GM18909 (cell line): ENCODE data around the gene SLC18A3.

Experiments used
- ATAC-seq: cut with Tn5 transposase; IDR thresholded peaks from one replicate; pipeline ENCODE4 v1.9.1; 2021; ENCODE audit warnings: mild to moderate bottlenecking; ENCODE audit not compliant: unreplicated experiment, poor library complexity

SLC18A3 gene

DNA sequence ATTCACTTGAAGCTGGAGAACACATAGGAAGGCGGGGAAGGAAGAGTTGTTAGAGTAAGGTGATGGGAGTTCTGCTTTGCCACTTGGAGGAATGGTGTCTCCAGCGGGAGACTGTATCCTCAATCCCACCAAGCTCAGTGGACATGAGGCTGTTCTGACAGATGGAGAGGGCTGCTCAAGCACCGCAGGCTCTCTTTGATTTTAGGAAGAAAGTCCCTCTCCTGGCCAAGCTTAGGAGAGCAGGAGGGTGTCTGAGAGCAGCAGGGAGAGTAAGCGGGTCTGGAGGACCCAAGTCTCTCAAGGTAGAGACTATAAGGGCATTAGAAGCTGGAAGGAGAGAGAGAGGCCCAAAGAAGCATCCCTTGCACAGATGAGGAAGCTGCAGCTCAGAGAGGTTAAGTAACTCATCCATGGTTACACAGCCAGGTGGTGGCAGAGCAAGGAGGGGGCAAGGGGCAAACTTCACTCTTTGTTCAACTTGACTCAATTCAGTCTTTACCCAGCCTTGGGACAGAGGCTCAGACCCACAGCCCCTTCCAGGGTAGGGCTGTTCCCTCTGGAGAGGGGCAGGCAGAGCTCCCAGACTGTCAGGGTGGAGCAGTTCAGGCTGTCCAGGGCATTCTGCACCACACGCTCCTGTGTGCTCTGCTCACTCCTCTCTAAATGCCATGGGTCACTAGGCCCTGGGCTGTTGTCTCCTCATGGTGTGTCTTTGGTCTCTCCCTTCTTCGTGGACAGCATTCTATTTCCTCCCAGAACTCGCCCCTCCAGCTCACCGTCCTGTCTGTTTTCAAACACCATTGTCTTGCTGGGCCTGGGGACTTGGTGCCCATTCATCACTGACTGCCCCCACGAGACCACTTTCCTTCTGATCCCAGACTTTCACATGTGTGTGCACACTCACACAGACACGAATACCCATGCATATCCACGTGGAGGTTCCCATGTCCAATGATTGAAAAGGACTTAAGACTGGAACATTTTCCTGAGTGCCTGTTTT lies 12.6 kb downstream of the SLC18A3 start:
- ATAC-seq: no peak

DNA sequence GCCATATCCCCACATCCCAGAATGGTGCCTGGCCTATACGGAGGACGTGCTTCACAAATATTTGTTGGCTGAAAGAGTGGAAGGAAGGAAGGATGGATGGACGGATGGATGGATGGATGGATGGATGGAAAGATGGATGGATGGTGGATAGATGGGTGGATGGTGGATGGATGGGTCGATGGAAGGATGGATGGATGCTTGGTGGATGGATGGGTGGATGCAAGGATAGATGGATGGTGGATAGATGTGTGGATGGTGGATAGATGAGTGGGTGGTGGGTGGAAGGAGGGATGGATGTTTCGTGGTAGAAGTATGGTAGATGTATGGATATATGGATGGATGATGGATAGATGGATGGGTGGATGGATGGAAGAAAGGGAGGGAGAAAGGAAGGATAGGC lies 14.5 kb downstream of the SLC18A3 start:
- ATAC-seq: no peak

DNA sequence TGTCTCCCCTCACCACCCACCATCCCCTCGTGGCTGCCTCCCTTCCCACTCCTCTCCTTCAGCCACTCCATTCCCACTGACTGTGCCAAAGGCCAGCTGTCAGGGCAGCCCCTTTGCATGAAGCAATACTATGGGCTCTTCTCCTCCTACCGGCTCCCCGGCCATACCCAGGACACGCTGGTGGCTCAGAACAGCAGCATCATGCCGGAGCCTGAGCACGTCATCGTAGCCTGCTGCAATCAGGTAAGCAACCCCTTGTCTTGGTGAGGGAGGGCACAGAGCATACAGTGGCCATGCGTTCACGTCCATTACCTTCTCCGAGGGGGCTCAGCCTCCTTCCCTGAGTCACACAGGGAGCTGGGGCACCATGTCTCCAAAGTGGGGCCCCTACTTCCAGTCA lies 15.3 kb downstream of the SLC18A3 start:
- ATAC-seq: no peak

DNA sequence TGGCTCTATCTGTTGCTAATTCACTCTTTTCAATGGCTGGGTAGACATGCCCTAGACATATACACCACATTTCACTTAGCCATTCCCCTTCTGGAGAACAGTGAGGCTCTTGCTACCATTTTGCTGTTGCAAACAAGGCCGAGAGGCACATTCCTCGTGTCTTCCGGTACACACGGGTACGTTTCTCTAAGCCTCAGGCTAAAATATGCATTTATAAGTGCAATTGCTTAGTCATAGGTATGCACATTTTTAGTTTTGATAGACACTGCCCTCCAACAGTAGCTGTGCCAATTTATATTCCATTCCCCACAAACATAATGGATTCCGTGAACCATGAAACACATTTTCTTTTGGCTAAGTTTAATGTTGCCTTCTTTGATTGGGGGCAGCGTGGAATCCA lies 16.9 kb downstream of the SLC18A3 start:
- ATAC-seq: no peak

DNA sequence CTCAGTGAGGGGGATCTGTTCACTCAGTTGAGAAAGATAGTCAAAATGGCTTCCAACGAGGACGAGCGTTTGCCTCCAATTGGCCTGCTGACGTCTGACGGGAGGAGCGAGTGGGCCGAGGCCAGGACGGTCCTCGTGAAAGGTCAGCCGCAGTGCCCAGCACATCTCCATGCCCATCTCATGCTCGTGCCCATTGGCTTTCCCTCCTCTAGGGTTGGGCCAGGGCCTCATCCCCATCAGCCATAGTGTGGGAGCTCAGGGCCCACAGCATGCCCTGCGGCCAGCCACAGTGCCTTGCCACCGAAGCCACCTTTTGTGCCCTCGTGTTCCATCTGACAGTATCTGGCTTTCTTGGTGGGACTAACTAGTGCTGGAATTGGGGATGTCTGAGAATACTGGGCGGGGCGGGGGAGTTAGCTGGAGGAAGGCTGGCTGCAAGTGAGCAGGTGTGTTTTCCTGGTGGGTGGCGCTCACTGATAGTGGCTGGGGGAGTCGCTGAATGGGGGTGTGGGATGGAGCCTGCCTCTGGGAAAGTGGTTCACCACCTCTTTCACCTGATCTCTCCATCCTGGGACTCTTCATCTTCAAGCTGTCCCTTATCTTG lies 17.6 kb downstream of the SLC18A3 start:
- no peak for ATAC-seq

DNA sequence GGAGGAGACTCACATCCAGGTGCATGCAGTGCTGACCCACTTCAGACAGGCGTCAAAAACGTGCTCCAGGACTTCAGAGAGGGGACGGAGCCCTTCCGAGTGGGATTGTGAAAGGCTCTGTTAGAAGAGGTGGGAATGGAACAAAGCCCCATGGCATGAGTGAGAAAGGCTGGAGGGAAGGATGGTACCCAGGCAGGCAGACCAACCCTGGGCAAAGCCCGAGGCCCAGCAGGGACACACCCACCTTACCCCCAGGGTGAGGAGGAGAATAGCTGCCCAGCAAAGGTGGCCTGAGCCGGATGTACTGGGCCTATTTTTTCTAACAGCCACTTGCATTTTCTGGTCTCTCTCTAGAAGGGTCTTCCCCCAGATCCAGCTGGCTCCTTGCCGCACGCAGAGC lies 18.5 kb downstream of the SLC18A3 start:
- no peak for ATAC-seq

DNA sequence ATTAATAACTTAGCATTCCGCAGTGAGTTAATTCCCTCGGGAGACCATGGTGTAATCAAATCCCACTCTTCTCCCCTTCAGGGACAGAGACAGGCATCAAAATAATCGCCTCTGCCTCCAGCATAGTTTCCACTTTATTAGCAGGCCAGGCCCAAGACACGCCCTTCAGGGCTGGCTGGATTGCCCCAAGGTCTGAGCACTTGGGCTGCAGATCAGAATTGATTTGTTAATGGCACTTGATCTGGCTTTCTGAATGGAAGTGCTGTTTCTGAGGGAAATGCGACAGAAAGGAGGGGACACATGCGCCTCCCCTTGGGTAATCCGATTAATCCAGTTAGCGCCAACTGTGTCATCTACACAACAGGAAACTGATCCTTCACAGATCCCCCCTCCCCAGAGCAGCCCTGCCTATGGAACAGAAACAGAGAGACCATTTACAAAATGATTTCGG lies 19.3 kb downstream of the SLC18A3 start:
- no peak for ATAC-seq

DNA sequence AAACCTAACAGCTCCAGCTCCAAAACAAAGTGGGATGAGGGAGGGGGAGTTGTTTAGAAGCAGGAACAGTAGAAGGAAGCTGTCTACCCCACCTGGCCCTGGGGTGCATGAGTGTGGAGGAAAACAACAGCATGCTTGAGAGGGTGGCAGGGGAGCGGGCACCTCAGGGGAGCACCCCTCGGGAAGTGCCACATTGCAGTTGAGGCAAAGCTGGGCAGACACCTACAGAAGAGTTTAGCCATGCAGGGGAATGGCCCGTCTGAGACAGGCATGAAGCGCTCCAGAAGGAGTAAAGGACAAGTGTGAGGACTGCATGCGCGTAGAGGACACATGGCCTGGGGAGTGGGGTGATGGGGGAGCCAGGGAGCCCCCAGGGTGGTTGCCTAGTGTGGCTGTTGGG lies 21.9 kb downstream of the SLC18A3 start:
- no peak for ATAC-seq

DNA sequence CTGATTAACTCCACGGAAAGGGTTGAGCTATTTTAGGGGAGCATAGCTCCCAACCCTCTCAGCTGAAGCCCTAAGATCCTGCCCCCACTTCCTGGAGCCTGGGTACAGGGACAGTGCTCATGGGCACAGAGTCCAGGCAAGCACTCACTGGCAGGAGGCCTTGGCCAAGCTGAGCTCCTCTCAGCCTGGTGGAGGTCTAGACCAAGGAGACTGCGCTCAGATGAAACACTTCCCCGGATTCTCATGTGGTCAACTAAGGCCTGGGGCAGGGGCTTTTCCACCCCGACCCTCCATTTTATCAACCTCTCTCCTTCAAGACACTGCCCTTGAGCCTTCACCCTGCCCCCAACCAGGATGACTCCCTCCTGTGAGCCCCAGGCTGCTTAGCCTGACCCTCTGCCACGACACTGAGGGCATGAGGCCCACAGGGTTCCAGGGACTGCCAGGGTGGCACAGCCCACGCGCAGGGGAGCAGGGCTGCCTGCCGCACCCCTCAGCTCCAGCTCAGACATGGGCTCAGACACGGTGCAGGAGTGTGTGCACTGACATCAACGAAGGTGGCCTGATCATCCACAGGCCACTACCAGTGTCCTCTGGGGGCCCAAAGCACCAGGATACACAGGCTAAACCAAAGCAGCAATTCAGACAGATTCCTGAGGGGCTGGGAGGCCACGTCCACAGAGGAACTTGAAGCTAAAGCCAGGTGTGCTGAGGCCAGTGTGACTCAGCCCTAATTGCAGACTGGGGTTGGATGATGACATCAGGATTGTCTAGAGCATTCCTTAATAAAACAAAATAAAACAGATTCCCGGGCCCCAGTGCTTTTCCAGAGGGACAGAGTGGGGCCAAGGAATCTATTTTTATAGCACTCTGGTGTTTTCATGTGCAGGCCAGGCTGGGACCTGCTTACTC lies 22.6 kb downstream of the SLC18A3 start:
- ATAC-seq: no peak

DNA sequence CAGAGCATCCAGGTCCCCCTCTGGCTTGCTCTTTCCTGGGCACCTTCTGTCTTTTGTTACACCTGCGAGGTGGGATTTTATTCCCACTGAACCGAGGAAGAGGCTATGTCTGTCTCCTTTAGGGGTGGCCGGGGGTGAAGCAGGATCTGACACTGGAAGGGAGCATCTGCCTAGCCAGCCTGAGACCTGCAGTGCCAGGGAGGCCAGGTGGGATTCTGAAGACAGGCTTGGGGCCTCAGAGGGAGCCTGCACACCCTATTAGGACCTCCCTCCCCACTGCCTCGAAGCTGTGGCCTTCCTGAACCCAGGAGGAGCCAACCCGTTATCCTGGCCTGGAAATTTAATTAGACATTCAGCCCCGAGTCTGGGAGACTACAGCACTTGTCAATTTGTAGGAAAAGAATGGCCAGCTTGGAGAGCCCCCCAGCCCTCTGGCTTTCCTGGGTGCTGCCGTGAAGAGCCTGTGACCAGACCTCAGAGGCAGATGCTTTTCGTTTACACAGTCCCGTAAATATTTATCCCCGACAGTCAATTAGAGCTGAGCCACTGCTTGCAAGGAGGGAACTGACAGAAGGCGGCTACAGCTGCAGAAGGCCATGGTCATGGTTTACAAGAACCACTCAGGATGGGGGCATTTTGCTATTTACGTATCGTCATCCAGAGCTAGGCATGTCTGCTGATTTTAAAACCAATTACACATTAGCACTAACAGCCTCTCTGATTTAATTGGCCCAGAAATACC lies 23.4 kb downstream of the SLC18A3 start:
- no peak for ATAC-seq

DNA sequence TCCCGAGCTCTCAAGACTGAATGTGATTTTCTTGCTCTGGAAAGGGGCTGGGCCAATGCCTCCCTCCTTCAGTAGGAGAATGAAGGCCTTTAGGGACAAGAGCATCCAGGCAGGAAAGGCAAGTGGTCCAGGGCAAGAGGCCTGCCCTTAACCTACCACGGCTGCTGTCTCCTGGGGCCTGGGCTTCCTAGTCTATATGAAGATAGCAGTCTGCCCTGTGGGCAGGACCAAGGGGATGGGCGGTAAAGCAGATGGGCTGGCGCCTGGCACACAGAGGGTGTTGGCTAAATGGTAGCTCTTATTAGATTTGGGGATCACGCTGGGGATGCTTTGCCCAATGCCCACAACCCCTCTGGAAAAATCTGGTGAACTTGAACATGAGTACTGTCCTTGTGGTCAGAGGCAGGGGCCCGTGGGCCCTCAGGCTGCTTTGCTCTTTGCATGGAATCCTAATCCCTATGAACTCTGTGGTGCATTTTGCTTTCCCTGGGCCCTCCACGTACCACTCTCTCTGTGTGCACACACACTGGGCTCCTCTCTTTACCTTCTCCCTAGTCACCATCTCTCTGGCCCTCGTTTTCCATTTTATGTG lies 24.1 kb downstream of the SLC18A3 start:
- ATAC-seq: no peak

DNA sequence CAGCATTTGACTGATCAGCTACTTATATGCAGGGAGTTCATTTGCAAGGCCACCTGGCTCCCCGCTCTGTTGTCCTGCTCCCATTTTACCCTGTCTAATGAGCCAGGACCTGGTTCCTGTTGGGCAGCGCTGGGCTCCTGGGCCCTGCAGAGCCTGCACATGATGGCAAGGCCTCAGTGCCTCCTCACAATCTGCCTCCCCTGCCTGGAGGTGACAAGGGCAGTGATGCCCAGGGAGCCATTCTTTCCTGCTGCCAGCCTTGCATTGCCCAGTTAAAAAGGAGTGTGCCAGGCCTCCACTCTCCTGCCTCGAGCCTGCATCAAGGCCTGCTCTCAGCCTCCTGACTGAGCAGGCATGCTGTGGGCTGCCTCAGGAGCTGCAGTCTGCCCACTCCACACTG lies 32.2 kb downstream of the SLC18A3 start:
- ATAC-seq: no peak

DNA sequence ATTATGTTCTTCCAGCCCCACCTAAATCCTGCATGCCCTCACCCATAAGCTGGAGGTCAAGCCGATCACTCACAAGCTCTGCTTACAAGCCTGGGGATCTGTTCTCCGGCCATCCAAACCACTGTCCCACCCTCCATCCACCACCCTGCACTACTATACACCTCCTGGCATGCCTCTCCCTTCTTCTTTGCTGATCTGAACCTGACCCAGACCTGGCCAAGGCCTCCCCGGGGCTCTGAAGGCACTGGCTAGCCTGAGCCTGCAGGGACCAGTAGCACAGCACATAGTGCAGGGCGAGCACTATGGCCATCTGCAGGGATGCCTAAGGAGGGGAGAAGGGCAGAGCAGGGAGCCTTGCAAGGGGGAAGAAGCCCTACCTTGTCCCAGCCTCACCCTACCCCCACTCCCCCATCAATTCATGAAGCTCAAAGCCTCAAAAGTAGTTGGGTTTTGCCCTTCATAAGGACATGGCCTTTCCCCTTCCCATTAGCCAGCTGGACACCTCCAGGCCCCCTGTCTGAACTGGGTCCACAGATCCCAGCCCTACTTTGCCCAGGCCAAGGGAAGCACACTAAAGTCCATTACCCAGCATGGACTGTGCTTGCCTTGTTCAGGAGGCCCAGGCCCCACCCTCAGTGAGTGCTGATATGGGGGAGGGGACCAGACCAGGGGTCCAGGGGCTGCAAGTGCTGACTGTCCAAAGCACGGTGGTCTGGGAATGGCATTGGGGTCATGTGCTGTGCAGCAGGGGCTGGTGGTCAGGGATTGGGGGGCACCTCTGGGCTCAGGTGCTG lies 33.3 kb downstream of the SLC18A3 start:
- ATAC-seq: no peak

DNA sequence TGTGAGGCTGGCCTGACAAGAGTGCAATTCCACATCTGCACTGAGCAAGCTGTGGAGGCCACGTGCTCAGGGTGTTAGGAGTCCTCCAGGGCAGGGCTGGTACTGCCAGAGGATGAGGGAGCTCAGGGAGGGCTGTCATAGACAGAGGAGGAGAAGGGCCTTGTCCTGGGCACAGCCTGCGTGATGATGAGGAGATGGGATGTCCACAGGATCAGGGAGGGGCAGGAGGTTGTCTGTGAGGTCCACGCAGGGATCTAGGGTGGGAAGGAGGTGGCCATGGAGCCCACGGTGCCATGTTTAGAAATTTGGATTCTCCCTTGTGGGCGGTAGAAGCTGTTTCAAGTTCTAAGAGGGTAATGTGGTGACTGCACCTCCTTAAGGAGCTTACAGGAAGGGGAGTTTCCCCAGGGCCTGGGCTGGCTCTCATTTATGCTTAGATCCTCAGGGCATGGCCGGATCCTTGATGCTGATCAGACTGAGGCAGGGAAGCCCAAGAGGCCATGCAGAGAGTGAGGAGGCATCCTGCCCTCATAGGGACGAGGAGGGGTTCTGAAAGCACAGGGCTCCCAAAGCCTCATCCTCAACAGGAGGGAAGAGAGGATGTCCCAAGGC lies 34.0 kb downstream of the SLC18A3 start:
- no peak for ATAC-seq

DNA sequence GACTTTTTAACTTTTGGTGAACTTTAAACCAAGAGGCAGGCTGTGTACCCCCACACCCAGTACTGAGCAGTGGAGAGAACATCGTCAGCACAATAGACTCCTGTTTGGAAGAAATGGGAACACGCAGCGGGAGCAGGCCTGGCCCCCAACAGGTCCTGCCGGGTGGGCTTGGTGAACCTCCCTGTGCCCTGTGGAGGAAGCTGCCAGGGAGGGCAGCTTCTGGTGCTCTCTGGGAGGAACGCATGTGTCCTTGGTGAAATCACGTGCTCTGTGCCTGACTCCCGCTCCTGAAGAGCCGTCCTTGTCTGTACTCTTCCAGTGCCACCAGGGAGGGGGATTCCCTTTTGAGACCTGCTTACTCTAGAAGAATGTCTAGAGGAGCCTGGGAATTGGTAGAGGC lies 35.3 kb downstream of the SLC18A3 start:
- no peak for ATAC-seq

DNA sequence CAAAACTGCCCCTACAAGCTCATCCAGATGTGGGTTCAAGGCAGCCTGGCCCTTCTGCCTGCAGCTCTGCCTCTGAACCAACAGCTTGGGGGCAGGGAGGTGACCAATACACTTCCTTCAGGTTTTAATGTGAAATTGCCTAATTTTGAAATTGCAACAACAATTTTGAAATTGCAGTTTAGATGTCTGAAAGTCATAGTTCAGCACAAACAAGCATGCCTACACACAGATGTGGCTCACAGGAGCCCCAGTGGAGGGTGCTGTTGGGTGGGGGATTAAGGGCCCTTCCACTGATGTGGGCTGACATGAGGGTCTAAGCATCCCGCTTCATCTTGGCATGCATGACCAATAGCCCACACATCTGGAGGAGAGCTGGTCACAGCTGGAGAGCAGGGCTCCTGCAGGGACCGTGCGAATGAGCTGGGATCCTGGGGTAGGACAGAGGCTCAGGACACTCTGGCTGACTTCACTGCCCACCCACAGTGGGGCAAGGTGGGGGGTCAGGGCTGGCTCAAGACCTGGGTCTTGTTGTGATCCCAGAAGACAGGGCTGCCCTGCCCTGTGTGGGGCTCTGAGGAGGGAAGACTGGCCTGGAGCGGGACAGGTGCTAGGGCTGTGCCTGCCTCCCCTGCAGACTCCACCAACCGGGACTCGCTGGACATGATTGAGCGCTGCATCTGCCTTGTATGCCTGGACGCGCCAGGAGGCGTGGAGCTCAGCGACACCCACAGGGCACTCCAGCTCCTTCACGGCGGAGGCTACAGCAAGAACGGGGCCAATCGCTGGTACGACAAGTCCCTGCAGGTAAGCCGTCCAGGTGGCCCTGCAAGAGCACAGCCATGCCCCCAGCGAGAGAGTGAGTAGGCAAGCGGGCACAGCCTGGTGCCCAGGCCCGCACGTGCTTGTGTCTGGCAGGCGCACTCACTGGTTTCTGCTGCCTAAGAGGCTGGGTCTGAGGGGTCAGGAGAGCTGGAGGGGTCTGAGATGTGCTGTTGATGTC lies 36.1 kb downstream of the SLC18A3 start:
- no peak for ATAC-seq

DNA sequence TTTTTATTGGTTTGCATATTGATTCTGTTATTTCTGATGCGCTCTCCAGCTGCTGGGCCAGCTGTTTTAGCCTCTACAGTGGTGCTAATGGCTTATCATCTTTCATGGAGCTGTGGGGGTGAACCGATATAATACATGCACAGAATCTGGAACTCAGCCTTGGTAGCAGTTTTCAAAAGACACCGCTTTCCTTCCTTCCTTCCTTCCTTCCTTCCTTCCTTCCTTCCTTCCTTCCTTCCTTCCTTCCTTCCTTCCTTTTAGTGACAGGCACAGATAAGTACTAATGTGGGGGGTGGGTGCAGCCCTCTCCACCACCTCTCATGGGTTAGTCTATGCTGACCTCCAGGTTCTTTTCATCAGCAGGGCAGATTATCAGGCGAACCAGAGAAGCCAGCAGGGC lies 37.4 kb downstream of the SLC18A3 start:
- ATAC-seq: no peak
